Measurements from ENCODE around the gene TCEAL6.
"Not testable (repeated sequence)": the region's sequence is repeated elsewhere in the genome, so short reads cannot be mapped to it uniquely, and the experiment has no call there.

TCEAL6 gene

DNA sequence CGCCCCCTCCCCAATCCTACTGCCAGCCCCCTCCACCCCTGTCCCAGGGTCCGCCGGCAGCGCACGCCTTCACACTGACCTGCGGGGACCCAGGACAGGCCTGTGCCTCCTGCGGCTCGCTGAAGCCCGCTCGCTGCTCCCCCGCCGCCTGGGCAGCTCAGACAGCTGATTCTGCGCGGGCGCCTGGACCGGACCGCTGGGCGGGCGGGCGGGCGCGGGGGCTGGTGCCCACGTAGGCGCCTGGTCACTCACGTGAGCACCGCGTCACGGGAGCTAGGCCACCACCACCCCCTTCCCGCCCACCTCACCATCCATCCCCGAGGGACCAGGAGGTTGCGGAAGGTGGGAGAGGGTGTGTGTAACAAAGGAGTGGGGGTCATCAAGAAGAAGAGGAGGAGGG, at the start of gene TCEAL6:
TSS of gene TCEAL6 (minus strand) at position 208 of the 400 bp plus-strand sequence.
- not testable (repeated sequence) for FAIRE-seq

DNA sequence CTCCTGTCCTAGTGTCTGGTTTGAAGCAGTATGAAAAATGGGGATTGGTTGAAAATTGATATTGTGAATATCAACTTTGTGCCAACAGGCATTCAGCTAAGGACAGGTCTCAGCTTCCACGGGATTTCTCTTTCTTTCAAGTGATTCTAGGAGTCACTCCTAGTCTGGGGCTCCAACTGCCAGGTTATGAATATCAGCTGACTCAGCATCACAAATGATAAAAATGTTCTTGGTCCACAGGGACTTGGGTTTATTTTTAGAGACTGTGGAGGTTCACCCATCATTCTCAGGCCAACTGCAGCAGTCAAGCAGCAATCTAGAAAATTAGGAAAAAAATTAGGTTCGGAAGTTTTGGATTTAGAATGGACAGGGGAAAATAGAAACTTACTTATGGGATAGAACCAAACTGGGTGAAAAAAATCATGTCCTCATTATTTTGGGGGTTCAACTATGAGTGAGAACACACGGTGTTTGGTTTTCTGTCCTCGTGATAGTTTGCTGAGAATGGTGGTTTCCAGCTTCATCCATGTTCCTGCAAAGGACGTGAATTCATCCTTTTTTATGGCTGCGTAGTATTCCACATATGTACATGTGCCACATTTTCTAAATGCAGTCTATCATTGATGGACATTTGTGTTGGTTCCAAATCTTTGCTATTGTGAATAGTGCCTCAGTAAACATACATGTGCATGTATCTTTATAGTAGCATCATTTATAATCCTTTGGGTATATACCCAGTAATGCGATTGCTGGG, 43.9 kb upstream of the TCEAL6 start:
- FAIRE-seq: no peak

DNA sequence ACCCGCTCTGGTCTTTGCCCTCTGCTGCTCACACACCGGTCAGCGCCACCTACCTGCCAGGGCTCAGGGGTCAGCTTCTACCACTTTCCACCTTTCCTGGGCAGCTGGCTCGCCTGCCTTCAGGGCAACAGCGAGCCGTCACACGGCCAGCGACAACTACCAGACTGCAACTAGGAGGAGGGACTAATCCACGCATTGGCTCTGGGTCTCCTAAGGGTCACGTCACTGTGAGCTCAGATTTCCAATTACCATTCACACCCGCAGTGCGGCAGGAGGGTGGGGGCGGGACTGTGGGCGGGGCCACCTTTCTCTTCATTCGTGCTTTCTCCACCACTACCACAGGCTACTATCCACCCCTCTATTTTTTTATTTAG, 13.5 kb upstream of the TCEAL6 start, which contains the start of gene BEX5:
TSS of gene BEX5 (minus strand) at position 172 of the 374 bp plus-strand sequence. CDS start 1,712 bp downstream, outside the sequence.
- FAIRE-seq: no peak

DNA sequence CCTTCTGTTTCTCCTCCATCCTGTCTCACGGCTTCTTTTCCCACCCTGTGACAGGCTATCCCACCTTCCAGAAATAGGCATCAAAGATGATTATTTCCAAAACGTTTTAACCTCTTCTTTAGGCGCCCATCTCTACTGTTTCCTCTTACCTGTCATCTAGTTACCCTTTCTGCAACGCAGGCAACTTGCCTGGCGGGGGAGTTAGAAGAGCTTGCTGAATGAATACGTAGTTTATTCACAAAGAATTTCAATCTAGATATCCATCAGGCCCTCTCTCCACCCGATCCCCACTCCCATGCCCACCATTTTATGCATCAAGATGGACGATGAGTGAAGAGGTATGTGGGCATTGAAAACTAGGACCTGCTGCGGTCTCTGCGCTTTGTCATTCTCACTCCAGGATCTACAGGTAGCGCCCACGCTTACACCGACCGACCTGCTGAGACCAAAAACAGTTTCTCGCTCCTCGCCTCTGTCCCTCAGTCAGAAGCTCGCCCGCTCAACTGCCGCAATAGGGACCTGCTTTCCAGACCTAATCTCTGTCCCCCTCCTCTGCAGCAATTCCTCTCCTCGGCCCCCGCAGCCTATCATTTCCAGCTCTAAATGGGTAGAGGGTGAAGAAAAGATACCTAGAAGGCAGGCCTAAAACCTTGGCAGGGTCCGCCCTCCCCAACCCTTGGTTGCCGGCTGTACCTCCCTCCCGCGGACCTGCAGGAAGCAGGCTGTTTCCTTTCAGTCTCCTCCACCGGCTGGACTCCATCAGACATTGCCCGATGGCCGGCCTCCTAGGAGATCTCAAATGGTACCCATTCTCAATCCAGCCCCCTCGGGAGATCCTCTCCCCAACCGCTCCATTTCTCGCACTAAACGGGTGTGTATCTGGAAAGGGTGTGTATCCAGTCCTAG, 12.9 kb upstream of the TCEAL6 start:
- FAIRE-seq: no peak

DNA sequence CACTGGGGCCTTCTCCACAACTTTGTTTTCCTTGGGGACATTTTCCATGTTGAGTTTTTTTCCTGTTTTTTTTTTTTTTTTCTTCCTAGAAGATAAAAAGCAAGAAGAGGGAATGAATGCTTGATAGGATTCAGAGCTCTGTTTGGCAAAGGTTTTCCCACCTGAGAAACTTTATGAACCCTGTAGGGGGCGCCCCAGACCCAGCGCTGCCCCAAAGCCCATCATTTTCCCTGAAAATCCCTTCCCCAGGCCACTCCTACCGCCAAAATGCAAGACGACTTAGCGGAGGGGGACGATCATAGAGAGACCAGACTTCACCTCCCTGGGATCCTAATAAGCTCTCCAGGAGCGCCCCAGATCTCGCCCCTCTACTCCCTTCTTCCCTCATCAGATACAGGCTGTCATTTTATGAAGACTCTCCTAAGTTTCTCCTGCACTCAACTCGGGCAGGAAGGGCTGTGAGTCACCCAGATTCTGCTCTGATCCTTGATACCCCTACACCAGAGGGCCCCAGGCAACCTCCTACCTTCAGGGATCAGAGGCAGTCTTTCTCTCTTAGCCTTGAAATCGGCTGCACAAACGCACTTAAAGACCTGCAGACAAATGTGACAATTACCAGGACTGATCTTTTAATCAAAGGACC, 12.1 kb upstream of the TCEAL6 start:
- no peak for FAIRE-seq

DNA sequence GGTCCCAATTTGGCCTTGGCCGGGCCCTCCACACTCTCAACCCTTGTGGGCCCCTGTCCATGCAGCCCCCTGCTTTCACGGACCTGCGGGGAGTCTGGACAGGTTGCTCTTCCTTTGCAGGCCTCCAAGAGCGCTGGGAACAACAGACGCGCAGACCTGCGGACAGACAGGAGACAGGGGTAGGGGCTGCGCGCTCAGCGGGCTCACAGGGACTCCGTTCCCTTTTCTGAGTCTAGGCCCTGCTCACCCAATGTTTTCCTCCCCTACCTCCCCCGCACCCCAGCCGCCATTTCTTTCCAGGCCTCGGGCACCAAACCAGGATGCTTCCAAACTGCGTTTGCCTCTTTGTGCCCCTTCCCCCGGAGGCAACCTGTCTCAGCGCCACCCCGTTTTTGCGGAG, 650 bp downstream of the TCEAL6 start:
- FAIRE-seq: not testable (repeated sequence)

DNA sequence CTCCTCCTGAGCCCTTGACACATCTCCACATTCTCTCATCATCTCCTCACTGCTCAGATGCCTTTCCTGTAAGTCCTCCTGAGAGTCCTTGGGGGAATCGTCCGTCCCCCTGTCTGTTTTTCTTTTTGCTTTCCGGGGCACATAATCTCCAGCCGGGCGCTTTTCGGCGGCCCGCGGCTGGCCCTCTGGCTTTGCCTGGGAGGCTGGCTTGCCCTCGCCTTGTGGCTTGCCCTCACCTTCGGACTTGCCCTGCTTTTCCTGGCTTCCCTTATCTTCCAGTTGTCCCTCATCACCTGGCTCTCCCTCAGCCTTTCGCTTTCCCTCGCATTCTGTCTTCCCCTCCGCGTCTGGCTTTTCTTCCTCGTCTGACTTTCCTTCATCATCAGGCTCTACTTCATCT, 1.4 kb downstream of the TCEAL6 start:
- FAIRE-seq: not testable (repeated sequence)

DNA sequence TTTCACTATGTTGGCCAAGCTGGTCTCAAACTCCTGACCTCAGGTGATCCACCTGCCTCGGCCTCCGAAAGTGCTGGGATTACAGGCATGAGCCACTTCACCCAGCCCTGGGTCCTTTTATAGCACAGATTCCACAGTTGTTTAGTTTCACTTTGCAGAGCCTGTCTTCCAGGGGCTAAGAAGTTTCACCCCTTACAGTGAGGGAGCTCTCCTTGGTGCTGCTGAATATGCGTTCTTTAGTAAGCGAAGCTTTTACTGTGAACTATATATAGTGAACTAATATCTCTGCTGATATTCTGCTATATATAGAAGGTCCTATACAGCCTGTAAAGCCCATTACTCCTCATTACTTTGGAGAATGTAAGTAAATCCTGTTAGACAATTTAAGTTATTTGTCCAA, 4.2 kb downstream of the TCEAL6 start:
- no peak for FAIRE-seq

DNA sequence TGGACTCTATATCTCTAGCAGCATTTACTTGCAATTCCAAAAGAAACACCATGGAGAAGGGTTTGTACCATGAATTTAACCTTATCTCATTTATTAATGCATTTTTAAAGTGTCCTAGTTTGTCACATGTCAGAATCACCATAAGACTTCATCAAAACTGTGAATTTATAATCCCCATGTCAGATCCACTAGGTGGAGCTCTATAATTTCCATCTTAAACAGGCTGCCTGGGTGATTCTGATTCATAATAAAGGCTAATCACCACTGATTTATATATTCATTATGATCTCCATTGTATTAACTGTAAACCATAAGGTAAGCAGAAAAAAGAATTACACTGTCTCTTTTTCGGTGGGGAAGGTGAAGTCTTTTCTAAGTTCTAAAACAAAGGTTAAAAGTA, 12.8 kb downstream of the TCEAL6 start:
- FAIRE-seq: no peak

DNA sequence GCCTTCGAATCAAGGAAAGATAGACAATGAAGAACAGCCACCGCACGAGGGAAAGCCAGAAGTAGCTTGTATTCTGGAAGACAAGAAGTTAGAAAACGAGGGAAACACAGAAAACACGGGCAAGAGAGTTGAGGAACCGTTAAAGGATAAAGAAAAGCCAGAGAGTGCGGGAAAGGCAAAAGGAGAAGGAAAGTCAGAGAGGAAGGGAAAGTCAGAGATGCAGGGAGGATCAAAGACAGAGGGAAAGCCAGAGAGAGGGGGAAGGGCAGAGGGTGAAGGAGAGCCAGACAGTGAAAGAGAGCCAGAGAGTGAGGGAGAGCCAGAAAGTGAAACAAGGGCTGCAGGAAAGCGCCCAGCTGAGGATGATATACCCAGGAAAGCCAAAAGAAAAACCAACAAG, 15.4 kb downstream of the TCEAL6 start:
- FAIRE-seq: no peak

DNA sequence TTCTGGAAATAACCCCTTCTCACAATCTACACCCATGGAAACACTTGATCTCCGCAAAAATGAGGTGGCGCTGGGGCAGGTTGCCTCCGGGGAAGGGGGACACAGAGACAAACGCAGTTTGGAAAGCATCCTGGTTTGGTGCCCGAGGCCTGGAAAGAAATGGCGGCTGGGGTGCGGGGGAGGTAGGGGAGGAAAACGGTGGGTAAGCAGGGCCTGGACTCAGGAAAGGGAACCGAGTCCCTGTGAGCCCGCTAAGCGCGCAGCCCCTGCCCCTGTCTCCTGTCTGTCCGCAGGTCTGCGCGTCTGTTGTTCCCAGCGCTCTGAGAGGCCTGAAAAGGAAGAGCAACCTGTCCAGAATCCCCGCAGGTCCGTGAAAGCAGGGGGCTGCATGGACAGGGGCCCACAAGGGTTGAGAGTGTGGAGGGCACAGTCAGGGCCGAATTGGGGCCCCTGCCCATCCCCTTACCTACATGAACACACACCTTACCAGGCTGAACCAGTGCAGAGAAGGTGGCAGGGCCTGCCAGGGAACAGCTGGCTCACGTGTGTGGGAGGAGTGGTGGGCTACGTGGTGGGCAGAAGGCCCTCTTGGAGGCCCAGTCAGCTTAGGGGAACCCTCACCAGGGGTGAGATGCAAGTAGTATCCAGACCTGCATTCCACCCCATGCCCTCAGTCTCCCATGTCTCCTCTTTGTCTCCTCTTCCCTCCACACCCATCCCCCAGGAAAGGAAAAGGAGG, 16.0 kb downstream of the TCEAL6 start:
- not testable (repeated sequence) for FAIRE-seq

DNA sequence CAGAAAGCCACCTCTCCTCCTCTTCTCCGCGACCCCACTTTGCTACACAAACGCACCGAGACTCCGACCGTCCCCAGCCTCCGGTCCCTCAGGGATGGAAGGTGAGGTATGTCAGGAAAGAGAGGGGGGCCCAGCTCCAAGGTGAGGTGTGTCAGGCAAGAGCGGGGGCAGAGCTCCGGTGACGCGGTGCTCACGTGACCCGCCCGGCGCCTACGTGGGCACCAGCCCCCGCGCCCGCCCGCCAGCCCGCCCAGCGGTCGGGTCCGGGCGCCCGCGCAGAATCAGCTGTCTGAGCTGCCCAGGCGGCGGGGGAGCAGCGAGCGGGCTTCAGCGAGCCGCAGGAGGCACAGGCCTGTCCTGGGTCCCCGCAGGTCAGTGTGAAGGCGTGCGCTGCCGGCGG, 16.8 kb downstream of the TCEAL6 start, which contains the start of gene TCEAL2:
TSS of gene TCEAL2 (plus strand) at position 244 of the 400 bp plus-strand sequence. CDS start 1,152 bp downstream, outside the sequence.
- FAIRE-seq: not testable (repeated sequence)

DNA sequence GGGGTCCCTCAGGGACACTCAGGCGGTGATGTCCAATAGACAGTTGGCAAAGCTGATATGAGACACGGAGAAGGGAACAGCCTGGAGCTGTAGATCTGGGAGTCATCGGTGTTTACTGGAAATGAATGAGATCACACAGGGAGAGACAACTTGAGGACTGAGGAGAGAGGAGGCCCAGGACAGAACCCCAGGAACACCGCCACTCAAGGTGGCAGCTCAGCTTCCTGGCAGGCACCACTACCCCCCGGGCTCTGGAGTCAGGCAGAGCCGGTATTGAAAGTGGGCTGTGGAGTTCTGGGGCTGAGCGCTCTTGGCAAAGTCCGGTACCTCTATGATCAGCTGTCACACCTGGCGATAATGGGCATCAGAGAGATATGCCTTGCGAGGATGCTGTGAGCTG, 17.3 kb downstream of the TCEAL6 start:
- not testable (repeated sequence) for FAIRE-seq

DNA sequence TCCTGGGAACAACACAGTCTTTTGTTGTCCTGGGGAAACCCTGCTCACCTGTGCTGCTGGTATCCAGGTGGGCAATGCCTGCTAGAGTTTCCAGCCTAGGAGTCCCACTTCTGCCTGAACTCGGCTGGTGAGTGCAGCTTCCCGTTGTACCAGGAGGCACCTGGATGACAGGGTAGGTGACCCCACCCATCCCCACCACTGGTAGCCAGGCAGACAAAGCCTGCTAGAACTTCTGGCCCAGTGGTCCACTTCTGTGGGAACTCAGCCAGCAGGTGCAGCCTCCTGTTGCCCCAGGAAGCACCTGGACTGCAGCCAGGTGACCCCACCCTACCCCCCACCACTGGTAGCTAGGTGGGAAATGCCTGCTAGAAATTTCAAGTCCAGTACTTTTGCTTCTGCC, 26.5 kb downstream of the TCEAL6 start:
- FAIRE-seq: no peak

DNA sequence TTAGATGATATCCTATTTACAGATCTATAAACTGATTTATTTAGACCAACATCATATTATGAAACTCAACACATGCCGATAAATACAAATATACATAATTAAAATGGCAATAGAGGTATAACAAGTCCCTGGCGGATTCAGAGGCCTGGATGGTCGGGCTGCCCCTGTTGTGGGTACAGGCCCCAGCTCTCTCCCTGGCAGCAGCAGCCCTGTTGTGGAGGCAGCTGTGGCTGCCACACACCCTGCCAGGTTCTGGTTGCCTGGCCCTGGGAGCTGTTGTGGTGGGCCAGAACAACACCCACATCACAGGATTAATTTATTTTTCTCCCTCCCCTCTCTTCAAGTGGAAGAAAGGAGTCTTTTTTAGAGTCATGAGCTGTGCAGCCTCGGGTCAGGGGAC, 28.9 kb downstream of the TCEAL6 start:
- FAIRE-seq: no peak
